SK-N-SH treated with all-trans-retinoic acid at 6 μM for 48 hours (cell line): ENCODE measurements around the gene OPRM1.

Experiments
- CSDC2 ChIP-seq: fragments of 250-450 bp; sonication (Bioruptor Pico); IDR thresholded peaks from 2 replicates; pipeline ENCODE4 v1.5.0; 2020; ENCODE audit warnings: mild to moderate bottlenecking, moderate library complexity
- CSRNP3 ChIP-seq: fragments of 250-450 bp; sonication (Bioruptor Pico); IDR thresholded peaks from 2 replicates; pipeline ENCODE4 v1.5.1; 2021; ENCODE audit warnings: mild to moderate bottlenecking, moderate library complexity
- GLIS3 ChIP-seq: fragments of 250-450 bp; sonication (Bioruptor Pico); IDR thresholded peaks from 2 replicates; pipeline ENCODE4 v1.5.0; 2020; ENCODE audit warnings: mild to moderate bottlenecking, moderate library complexity
- OSR1 ChIP-seq: fragments of 250-450 bp; sonication (Bioruptor Pico); IDR thresholded peaks from 2 replicates; pipeline ENCODE4 v1.8.0; 2022; ENCODE audit warnings: moderate library complexity, mild to moderate bottlenecking, inconsistent platforms
- ZC3H10 ChIP-seq: fragments of 250-450 bp; sonication (Bioruptor Pico); IDR thresholded peaks from 2 replicates; pipeline ENCODE4 v1.5.1; 2021; ENCODE audit warnings: mild to moderate bottlenecking, moderate library complexity
- ZFP30 ChIP-seq: fragments of 450-650 bp; formaldehyde crosslinking; IDR thresholded peaks from 2 replicates; pipeline ENCODE4 v1.5.0; 2022; ENCODE audit warnings: mild to moderate bottlenecking, moderate library complexity
- ZNF565 ChIP-seq: fragments of 450-650 bp; formaldehyde crosslinking; conservative IDR thresholded peaks from 2 replicates; pipeline ENCODE4 v1.5.0; 2020; ENCODE audit warnings: low read depth, mild to moderate bottlenecking, moderate library complexity

GRCh38 chr6:154219250-154219649 is 180.2 kb downstream of the OPRM1 start:
- TF ChIP-seq OSR1 (CRISPR knock-in tag) (no peak), CSRNP3 (CRISPR knock-in tag) (no peak), ZC3H10 (no peak), GLIS3 (CRISPR knock-in tag) (no peak), ZFP30 (CRISPR knock-in tag) (no peak), ZNF565 (CRISPR knock-in tag) (no peak), CSDC2 (no peak)
